Kidney (tissue), 14 donors: ENCODE measurements around the gene NRG3. TPM values are rescaled to one million over a fixed set of nuclear protein-coding genes. Genes with fewer than 3 reads are reported as not detected.
A peak's percentile ranks its signal among the peaks of the same experiment; 100 is the strongest.

Experiments
- DNase-seq, 5 donors: peaks; one replicate each; pipeline ENCODE4 v3.0.0-alpha.2; 2013 to 2020
- FAIRE-seq: peaks from 2 replicates; lab custom pipeline; 2012; peaks lifted over from hg19 to GRCh38; lab: Jason Lieb, UNC
- H3K27ac ChIP-seq, 2 donors: one replicate each; pipeline ENCODE4 v1.7.0; 2013; ENCODE audit warnings: low read depth in 2 of 2, low read length in 2 of 2, inconsistent platforms in 1 of 2
- H3K27me3 ChIP-seq: one replicate; pipeline ENCODE4 v1.7.1; 2013; ENCODE audit warnings: low read length, inconsistent platforms; ENCODE audit not compliant: control insufficient read depth, insufficient read depth
- H3K36me3 ChIP-seq, 3 donors: one replicate each; pipeline versions ENCODE4 v1.7.0 to v1.7.1; 2013; ENCODE audit warnings: low read length in 3 of 3, control low read depth in 1 of 3, inconsistent platforms in 1 of 3; ENCODE audit not compliant: insufficient read depth in 3 of 3, control insufficient read depth in 2 of 3
- H3K4me1 ChIP-seq, 3 donors: one replicate each; pipeline versions ENCODE4 v1.7.0 to v1.7.1; 2013; ENCODE audit warnings: low read length in 3 of 3, inconsistent platforms in 1 of 3, low read depth in 1 of 3; ENCODE audit not compliant: control insufficient read depth in 2 of 3, insufficient read depth in 2 of 3
- H3K4me3 ChIP-seq, 3 donors: one replicate each; pipeline versions ENCODE4 v1.7.0 to v1.8.1; 2013; ENCODE audit warnings: low read length in 3 of 3, control low read depth in 1 of 3, inconsistent platforms in 1 of 3
- H3K9ac ChIP-seq, 3 donors: one replicate each; pipeline versions ENCODE4 v1.7.0 to v1.7.1; 2013; ENCODE audit warnings: low read length in 3 of 3, control low read depth in 1 of 3, inconsistent platforms in 1 of 3
- H3K9me3 ChIP-seq, 3 donors: one replicate each; pipeline versions ENCODE4 v1.7.0 to v1.7.1; 2013; ENCODE audit warnings: low read length in 3 of 3, control low read depth in 1 of 3, inconsistent platforms in 1 of 3; ENCODE audit not compliant: control insufficient read depth in 2 of 3, insufficient read depth in 1 of 3
- CTCF ChIP-seq: IDR thresholded peaks from 3 replicates; pipeline ENCODE4 v1.5.1; 2012; ENCODE audit warnings: mild to moderate bottlenecking, moderate library complexity, borderline replicate concordance; ENCODE audit not compliant: insufficient read depth; ENCODE audit errors: extremely low read depth
- intact Hi-C: fragments of 100-400 bp; cut with DNase I; formaldehyde crosslinking; loops from one replicate; pipeline ENCODE4 v1.11.1; 2022
- polyA plus RNA-seq: library from polyadenylated mRNA; stranded (reverse); fragments of 350-450 nt; fragmentation: Illumina TruSeq; extraction: RNeasy Lipid Tissue Mini Kit (QIAGEN cat#74804); gene quantifications from one replicate; pipeline ENCODE4 v1.2.3, GENCODE V29; 2014; ENCODE audit warnings: low read depth, low replicate concordance; ENCODE audit not compliant: insufficient read depth
- total RNA-seq: library from RNA; stranded (reverse); fragmentation: NEBNext Ultra II Directional; extraction: Animal tissue kit (Norgen Biotek cat#: 25700); gene quantifications from one replicate; pipeline ENCODE4 v1.2.1, GENCODE V29; 2021
- donor health status: control.
- donor health status: control.
- donor health status: control.
- donor health status: control.
- donor health status: control.
- donor health status: DM: yes; HTN: yes; CAD: no.
- donor health status: Normal renal cell carcinoma (clear cell type).

Gene NRG3
- total and polyA plus RNA-seq, 2 donors from 2014 or later, result 0.62 to 5.4 TPM

- Histone ChIP-seq H3K9ac (no peak overlapping the region), H3K9me3 (no peaks in the 10 kb centered on the region), H3K36me3 (no peaks in the 10 kb centered on the region), H3K27ac (no peak overlapping the region), H3K4me1 (no peaks in the 10 kb centered on the region), H3K27me3 (no peaks in the 10 kb centered on the region), H3K4me3 (no peak overlapping the region)
- FAIRE-seq (no peak), DNase-seq (no peak)
- TF ChIP-seq CTCF, result no peak
- intact Hi-C loops, result no loop called here
Measured at GRCh38 chr10:81917666-81918065, 42.7 kb downstream of the NRG3 start.

GRCh38 chr10:81918766-81919165 lies 43.8 kb downstream of the NRG3 start:
- Histone ChIP-seq H3K4me3 (no peak overlapping the region), H3K4me1 (no peaks in the 10 kb centered on the region), H3K27ac (no peak overlapping the region), H3K36me3 (no peaks in the 10 kb centered on the region), H3K9ac (no peak overlapping the region), H3K27me3 (no peaks in the 10 kb centered on the region), H3K9me3 (no peaks in the 10 kb centered on the region)
- DNase-seq (no peak), FAIRE-seq (no peak)
- intact Hi-C loops, result no loop called here
- no peak for TF ChIP-seq CTCF

- no peaks in the 10 kb centered on the region for H3K9me3 ChIP-seq
- no peak overlapping the region for H3K9ac ChIP-seq
- TF ChIP-seq CTCF, result no peak
- H3K27ac ChIP-seq, result no peak overlapping the region
- intact Hi-C loops, result no loop called here
- H3K27me3 ChIP-seq, result no peaks in the 10 kb centered on the region
- FAIRE-seq, result peak; percentile 56
- H3K36me3 ChIP-seq, result no peaks in the 10 kb centered on the region
- DNase-seq, result no peak
- no peak overlapping the region for H3K4me3 ChIP-seq
- H3K4me1 ChIP-seq, result no peaks in the 10 kb centered on the region
Measured at GRCh38 chr10:81920213-81920829, 45.3 kb downstream of the NRG3 start.

GRCh38 chr10:81928119-81928518 lies 53.1 kb downstream of the NRG3 start:
- Histone ChIP-seq H3K9me3 (no peaks in the 10 kb centered on the region), H3K27me3 (no peaks in the 10 kb centered on the region), H3K9ac (no peak overlapping the region), H3K36me3 (no peaks in the 10 kb centered on the region), H3K4me1 (no peaks in the 10 kb centered on the region), H3K4me3 (no peak overlapping the region), H3K27ac (no peak overlapping the region)
- no peak for TF ChIP-seq CTCF
- DNase-seq (no peak), FAIRE-seq (no peak)
- intact Hi-C loops, result no loop called here
